Peyer's patch (tissue), 4 donors: ENCODE results near the gene ACTN4.

Experiments
- CTCF ChIP-seq, 6 experiments: fragments of 450-650 bp in 4 of 6; fragments of 200-600 bp in 2 of 6; sonication (generic) in 1 of 6; IDR thresholded peaks; one replicate each; pipeline ENCODE4 v1.5.1; 2017 to 2019; ENCODE audit warnings: antibody characterized with exemption in 6 of 6, mild to moderate bottlenecking in 3 of 6, moderate library complexity in 1 of 6
- POLR2A ChIP-seq, 2 donors: fragments of 450-650 bp; IDR thresholded peaks; one replicate each; pipeline ENCODE4 v1.5.1; 2017; ENCODE audit warnings: antibody characterized with exemption in 2 of 2, mild to moderate bottlenecking in 2 of 2, moderate library complexity in 2 of 2

- TF ChIP-seq CTCF (IDR thresholded peaks at IDR 0.05) (no peak), POLR2A (IDR thresholded peaks at IDR 0.05) (no peak)
These were observed 59.5 kb downstream of the ACTN4 start for GRCh38 chr19:38706792-38707511.
